NCI-H2196 (cell line): Measurements from ENCODE around the gene ACAP1.
A peak's percentile ranks its signal among the peaks of the same experiment; 100 is the strongest.
"Not testable (repeated sequence)": the region's sequence is repeated elsewhere in the genome, so short reads cannot be mapped to it uniquely, and the experiment has no call there.

Experiments
- DNase-seq: peaks from one replicate; lab custom pipeline; 2025; ENCODE audit not compliant: unreplicated experiment; lab: John Stamatoyannopoulos, UW

The ACAP1 gene

DNA sequence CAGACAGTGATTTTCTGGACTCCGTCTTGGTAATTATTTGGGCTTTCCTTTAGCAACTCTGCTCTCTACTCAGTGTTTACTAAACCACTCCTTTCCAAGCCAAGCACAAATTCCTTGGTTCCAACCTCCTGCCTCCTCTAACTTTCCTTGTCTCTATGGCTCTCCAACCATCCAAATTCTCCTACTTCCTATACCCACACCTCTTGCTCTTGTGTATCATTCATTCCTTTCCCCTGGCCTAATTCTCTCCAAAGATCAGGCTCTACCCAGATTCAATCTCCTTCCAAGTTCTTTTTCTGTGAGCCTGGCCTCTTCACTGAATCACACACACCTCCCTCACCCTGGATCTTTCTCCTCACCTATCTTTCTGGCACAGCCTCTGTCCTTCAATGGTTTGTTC is 8.3 kb upstream of the ACAP1 start:
- DNase-seq = no peak

DNA sequence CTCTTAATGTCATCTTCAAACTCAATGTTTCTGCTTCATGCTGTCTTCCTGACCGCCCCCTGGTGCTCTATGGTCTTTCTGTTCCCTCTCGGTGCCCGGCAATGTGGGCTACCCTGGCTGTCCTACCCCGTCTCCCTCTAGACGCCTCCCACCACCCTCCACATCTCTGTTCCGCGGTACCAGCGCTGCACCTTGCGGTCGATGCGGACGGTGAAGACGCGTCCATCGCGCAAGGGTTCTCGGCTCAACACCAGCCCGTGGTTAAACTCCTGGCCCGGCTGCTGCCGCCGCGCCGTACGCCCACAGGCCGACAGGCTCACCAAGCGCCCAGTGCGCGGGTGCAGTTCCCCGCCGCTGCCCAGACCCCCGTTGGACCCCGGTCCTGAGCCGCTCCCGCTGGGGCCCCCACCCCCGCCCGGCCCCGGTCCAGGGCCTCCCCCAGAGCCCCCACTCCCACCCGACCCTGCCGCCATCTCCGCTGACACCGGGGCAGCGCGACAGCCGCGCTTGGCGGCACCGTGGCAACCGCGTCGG is 7.4 kb upstream of the ACAP1 start, which contains the start of gene NEURL4:
Gene NEURL4 (minus strand): TSS at position 496 of the 534 bp plus-strand sequence. CDS start 23 bp downstream, at position 473.
- no peak for DNase-seq

DNA sequence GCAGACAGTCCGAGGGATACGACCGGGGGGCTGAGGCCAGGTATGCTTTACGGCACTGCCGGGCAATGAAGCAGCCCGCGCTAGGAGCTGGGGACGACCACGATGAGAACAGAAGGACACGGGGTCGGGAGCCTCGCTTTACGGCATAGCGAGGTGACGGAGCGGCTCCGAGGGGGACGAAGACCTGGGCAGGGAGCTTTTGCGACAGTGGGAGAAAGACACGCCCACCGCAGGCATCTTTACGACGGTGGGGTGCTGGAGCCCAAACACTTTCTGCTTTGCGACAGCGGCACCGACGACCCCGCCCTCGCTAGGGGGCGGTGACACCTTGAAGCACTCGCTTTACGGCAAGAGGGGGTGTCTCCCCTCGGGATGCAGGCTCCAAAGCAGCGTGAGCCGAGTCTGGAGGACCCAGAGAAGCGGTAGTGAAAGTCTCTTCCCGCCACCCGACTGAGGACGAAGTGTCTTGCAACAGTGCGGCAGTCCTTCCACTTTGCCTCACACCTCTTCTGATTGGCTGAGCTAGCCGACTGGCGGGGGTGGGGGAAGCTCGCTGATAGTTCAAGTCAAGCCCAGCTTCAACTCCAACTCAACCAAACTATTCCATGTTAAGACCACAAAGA is 6.8 kb upstream of the ACAP1 start:
- DNase-seq = peak; percentile 90

DNA sequence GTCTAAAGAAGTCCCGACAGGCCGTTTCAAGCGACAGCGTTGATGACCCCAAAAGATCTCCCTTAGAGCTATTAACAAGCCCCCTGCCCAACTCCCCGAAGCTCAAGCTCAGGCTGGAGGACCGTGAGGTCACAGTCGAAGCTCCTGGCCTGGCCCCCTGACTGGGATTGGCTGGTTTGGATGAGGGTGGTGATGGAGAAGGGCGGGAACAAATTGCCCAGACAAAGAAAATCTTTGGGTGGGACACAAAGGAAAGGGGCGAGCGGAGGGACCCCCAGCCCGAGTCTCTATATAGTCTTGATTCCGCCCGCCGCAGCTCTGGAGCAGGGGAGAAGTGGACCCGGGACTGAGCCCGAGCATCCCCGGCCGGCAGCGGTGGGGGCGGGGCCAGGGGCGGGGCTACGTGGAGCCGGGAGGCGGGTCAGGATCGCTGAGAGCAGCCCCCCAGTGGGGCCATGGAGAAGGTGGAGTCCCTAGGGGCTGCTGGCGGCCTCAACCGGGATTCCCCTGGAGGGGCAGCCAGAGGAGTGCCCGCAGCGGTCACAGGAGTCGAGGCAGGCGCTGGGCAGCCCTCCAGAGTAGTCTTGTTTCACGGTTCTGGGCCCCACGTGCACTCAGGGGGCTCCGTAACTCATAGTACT is 6.2 kb upstream of the ACAP1 start:
- DNase-seq = peak; percentile 64

DNA sequence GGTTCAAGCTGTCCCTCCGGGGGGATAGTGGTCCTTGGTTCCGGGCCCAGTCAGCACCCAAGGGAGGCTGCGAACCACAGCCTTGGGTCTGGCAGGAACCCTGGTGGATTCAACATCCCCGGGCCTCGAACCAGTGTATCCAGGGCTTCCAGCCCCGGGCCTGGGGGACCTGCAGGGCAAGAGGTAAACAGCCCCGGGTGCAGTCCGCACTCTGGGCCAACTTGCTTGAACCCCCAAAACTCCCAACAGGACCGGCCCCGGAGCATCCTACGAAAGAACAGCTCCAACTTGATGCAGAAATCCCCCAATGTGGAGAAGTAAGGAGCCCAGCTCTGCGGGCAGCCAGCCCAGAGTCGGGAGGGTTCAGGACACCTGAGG is 5.7 kb upstream of the ACAP1 start:
- DNase-seq = no peak

DNA sequence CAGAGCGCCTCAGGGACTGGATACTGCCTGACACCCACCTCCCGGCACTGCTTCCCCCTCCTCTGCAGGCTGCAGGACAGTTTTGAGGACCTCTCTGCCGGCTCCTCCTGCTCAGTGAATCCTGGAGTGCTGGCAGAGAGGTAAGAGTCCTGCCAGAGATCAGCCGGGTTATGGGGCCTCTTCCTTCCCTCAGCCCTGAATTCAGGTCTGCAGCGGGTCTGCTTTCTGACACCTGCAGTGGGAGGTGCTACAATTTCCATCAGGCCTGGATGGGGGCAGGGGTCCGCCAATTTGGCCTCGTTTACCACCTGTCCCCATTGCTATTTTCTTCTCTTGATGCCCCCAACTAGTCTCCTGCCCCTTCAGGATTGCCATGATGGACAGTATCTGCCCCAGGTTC is 4.2 kb upstream of the ACAP1 start:
- no peak for DNase-seq

DNA sequence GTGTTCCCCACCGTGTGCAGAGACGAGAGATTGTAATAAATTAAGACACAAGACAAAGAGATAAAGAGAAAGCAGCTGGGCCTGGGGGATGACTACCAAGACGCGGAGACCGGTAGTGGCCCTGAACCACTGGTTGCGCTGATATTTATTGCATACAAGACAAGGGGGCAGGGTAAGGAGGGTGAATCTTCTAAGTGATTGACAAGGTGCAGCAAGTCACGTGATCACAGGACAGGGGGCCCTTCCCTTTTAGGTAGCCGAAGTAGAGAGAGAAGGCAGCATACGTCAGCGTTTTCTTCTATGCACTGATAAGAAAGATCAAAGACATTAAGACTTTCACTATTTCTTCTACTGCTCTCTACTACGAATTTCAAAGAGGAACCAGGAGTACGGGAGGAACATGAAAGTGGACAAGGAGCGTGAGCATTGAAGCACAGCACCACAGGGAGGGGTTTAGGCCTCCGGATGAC is 3.7 kb upstream of the ACAP1 start:
- not testable (repeated sequence) for DNase-seq

DNA sequence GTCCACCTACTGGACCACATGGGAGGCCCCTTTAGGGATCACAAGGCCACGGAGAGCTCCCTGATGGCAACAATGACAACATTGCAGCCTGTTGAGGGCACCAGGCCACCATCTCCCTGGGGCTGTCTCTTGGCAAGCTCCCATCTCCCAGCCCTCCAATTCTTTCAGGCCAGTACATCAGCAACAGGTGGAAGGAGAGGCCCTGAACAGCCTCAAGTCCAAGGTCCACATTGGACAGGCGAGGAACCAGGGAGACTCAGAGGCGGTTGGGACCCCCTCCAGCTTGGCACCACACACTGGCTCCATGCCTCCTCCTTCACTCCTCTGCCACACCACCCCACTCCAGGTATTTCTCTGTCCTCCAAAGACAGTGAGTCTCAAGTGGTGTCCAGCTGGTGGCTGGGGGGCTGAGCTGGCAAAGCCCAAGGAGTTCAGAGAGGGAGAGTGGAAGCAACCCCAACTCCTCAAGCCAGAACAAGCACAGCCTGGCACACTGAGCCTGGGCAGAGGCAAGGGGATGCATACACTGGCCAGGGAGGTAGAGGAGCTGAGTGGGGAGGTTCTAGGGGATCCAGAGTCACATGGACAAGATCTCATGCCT is 1.3 kb upstream of the ACAP1 start:
- no peak for DNase-seq

DNA sequence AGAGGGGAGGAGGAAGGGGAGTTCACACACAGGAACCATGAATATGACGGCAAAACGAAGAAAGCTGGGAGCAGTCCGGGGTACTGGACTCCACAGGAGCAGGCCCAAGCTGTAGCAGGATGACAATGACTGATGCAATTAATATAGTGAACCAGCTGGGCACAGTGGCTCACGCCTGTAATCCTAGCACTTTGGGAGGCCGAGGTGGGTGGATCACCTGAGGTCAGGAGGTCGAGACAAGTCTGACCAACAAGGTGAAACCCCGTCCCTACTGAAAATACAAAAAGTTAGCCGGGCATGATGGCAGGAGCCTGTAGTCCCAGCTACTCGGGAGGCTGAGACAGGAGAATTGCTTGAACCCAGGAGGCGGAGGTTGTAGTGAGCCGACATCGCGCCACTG is 564 bp upstream of the ACAP1 start:
- not testable (repeated sequence) for DNase-seq

DNA sequence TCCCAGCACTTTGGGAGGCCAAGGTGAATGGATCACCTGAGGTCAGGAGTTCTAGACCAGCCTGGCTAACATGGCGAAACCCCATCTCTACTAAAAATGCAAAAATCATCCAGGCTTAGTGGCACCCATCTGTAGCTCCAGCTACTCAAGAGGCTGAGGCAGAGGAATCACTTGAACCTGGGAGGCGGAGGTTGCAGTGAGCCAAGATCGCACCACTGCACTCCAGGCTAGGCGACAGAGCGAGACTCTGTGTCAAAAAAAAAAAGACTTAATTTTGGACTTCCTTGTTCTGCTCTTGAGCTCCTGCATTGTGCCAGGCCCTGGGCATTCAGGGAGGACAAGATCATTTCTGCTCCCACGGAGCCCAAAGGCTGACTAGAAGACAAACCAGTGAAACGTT is 1.3 kb downstream of the ACAP1 start:
- not testable (repeated sequence) for DNase-seq

DNA sequence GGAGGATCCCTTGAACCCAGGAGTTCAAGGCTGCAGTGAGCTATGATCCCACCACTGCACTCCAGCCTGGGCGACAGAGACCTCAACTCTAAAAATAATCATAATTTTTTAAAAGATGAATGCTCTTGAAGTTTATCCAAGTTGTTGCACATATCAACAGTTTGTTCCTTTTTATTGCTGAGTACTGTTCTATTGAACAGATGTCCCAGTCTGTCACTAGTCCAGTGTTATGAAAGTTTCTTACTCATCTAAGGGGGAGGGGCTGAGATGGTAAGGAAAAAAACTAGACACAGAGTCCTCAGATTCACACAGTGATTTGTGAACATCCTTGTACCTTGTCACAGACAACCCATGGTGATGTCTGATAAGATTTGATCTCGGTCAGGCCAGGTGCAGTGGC is 3.9 kb downstream of the ACAP1 start:
- DNase-seq = no peak

DNA sequence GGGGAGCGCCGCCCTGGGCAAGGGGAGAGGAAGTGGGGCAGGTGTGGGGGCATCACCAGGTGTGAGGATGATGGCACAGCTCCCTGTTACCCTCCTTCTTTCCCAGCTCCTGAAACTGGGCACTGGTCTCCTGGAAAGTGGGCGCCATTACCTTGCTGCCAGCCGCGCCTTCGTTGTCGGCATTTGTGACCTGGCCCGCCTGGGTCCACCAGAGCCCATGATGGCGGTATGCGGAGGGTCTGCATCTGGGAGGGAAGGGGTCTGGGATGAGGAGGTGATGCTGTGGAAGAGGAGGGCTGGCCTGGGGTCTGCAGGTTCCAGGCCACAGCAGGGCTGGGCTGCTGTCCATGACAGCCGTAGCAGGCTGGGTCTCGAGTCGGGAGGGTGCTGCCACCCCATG is 5.5 kb downstream of the ACAP1 start:
- DNase-seq = no peak

DNA sequence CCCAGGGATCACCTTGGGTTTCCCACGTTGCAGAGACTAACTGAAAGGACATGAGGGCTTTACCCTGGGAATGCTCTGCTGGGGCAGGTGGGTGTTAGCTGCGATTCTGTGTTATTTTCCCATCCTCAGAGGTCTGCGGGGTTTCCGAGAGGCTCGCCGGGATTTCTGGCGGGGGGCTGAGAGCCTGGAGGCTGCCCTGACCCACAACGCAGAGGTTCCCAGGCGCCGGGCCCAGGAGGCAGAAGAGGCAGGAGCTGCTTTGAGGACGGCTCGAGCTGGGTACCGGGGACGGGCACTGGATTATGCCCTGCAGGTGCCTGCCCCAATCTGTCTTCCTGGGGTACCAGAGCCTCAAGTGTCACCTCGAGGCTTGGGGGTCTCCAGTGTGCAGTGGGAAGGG is 6.9 kb downstream of the ACAP1 start:
- no peak for DNase-seq

DNA sequence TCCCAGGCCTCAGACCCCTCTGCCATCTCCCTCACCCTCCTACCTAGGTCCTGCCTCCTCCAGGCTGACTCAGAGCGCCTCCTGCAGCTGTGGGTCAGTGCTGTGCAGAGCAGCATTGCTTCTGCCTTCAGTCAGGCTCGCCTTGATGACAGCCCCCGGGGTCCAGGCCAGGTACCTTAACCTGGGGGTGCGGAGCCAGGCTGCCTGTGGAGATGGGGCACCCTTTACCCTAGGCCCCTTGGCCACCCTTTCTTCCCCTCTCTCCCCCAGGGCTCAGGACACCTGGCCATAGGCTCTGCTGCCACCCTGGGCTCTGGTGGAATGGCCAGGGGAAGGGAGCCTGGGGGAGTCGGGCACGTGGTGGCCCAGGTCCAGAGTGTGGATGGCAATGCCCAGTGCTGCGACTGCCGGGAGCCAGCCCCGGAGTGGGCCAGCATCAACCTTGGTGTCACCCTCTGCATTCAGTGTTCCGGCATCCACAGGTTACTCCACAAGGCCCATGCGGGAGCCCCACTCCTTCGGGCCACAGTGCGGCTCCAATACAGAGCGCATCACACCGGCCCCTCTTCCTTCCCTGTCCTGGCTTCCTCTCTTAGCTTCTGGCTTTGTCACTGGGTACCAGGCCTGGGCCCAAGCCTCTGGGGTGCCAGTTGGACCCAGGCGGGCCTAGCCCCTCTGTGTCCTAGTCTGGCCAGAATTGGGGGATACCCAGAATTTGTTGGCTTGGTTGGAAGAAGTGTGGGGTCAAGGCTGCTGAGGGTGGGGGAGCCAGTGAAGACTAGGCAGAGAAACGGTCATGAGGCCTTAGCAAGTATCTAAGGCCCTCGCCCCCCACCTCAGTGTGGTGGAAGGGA is 10.7 kb downstream of the ACAP1 start:
- no peak for DNase-seq

DNA sequence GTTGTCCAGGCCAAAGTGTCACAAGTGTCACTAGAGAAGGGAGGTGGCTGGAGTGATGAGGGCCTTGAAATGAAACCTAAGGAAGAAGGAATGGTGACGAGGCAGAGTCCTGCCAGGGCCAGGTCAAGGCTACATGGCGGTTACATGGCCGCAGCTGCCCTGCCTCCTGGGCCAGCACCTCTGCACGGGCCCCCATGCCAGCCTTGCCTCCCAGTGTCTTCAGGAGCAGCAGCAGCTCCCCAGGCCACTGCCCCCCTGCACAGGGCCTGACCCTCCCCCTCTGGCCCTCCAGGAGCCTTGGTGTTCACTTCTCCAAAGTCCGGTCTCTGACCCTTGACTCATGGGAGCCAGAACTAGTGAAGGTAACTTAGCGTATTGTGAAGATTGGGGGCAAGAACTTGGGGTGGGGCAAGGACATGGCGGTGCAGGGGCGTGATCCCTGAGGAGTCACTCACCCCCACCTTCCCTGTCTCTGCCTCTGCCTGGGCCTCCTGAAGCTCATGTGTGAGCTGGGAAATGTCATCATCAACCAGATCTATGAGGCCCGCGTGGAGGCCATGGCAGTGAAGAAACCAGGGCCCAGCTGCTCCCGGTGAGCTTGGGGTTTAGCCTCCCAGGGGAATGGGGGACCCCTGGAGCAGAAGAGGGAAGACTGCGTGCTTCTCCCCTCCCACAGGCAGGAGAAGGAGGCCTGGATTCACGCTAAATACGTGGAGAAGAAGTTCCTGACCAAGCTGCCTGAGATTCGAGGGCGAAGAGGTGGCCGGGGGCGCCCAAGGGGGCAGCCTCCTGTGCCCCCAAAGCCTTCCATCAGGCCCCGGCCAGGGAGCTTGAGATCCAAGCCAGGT is 11.5 kb downstream of the ACAP1 start:
- no peak for DNase-seq

DNA sequence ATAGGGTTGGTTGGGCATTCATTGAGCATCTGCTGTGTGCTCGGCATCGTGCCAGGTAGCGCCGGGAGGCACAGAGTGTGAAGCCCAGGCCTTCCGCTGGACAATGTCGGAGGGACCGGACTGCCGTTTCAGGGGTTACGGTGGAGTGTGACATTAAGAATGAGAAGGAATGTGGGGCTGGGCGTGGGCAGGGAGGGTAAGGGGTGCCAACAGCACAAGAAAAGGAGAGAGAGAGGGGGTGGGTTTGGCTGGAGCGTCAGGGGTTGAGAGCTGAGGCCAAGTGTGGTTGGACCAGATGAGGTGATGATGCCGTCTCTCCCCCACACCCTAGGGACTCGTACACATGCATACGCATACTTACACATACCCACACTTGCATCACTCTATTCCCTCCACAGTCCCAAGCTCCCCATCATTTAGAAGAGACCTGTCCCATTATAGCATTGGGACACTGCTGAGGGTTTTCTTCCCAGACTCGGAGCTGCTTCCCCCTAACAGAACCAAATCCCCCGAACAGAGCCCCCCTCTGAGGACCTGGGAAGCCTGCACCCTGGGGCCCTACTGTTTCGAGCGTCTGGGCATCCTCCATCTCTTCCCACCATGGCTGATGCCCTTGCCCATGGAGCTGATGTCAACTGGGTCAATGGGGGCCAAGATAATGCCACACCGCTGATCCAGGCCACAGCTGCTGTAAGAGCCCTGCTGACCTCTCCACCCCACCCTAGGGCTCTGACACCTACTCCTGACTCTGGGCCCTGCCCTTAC is 12.3 kb downstream of the ACAP1 start:
- no peak for DNase-seq

DNA sequence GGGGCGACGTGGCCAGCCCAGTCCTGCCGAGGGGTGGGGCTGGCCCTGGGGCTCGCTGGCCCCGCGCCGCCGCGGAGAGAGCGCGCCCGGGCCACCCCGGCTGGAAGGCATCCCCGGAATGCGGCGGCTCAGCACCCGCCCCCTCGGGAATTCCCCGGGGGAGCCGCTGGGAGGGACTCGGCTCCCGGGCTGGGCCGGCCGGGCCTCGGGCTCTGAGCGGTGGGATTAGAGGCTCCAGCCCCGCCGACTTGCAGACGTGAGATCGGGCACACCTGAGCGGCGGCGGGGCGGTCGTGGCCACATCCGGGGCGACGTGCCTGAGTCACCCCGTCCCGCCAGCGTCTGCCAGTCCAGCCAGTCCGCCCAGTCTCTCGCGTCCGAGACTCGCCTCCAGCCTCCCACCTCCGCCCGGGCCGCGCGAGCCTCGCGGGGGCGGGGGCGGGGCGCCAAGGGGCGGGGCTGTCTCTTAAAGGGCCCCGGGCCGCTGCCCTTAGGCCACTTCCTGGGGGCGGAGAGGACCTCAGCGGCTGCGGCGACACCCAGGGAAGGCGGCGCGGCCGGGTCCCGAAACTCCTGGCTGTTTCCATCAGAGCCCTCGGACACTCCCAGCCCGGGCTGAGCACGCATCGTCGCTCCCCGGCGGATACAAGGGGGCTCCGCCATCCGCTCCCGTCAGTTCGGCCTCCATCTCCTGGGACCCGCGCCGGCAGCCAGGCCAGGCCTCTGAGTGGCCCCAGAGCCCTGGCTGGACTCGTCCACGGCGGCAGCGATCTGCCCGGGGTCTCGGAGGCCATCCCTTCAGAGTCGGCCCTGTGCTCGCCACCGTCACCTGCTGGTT is 15.6 kb downstream of the ACAP1 start, which contains the start of gene KCTD11:
Gene KCTD11 (plus strand): TSS at position 498 of the 838 bp plus-strand sequence.
- peak; percentile 53 for DNase-seq

DNA sequence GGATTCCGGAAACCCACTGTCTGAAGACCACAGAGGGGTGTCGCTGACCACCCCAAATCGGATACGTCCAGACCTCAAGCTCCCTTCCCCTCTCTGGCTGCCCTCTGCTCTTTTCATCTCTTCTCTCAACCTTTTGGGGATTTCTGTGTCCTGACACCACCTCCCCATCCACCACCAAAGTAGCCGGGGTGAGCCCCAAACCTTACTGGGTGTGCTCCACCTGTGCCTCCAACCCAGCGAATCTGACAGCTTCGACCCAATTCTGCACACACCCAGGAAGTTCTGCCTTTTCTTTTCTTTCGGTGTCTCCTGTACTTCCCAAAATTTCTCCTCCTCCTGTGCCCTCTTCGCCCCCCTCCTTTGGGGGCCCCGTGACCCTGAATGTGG is 16.2 kb downstream of the ACAP1 start:
- no peak for DNase-seq
